Upper lobe of left lung (tissue), 4 donors: ENCODE data around the gene CHST8.

Experiments used
- CTCF ChIP-seq, 6 experiments: fragments of 450-650 bp in 4 of 6; fragments of 200-600 bp in 2 of 6; sonication (generic) in 2 of 6; IDR thresholded peaks; one replicate each; pipeline ENCODE4 v1.5.1; 2016 to 2019; ENCODE audit warnings: antibody characterized with exemption in 6 of 6
- POLR2AphosphoS5 ChIP-seq, 2 donors: sonication (generic); formaldehyde crosslinking; IDR thresholded peaks; one replicate each; pipeline ENCODE4 v1.5.1; 2017; ENCODE audit warnings: antibody characterized with exemption in 2 of 2

- TF ChIP-seq CTCF (IDR thresholded peaks at IDR 0.05): no peak
- no peak for TF ChIP-seq POLR2AphosphoS5 (IDR thresholded peaks at IDR 0.05)
These were observed 8.1 kb upstream of the CHST8 start for GRCh38 chr19:33613620-33614000.
